H9 (cell line): ENCODE measurements around the gene SAV1. TPM values are rescaled to one million over a fixed set of nuclear protein-coding genes. Genes with fewer than 3 reads are reported as not detected.

Experiments
- DNase-seq: peaks from one replicate; pipeline ENCODE4 v3.0.0-alpha.2; 2017
- H2AFZ ChIP-seq: one replicate; pipeline ENCODE4 v1.6.1; 2013; ENCODE audit warnings: mild to moderate bottlenecking, low read length, control low read depth, moderate library complexity
- H2AK5ac ChIP-seq: 2 replicates; pipeline ENCODE4 v1.6.1; 2013; ENCODE audit warnings: low read length, control low read depth, mixed read lengths; ENCODE audit not compliant: insufficient read length
- H2BK120ac ChIP-seq: one replicate; pipeline ENCODE4 v1.6.1; 2013; ENCODE audit warnings: low read depth, mild to moderate bottlenecking, low read length, control low read depth, inconsistent platforms; ENCODE audit not compliant: poor library complexity, severe bottlenecking
- H2BK12ac ChIP-seq: 2 replicates; pipeline ENCODE4 v1.6.1; 2013; ENCODE audit warnings: low read length, control low read depth, mixed read lengths, low read depth; ENCODE audit not compliant: insufficient read length
- H2BK15ac ChIP-seq: 2 replicates; pipeline ENCODE4 v1.6.1; 2013; ENCODE audit warnings: low read depth, low read length, control low read depth
- H2BK20ac ChIP-seq: one replicate; pipeline ENCODE4 v1.6.1; 2013; ENCODE audit warnings: low read depth, mild to moderate bottlenecking, low read length, control low read depth, inconsistent platforms; ENCODE audit not compliant: poor library complexity, severe bottlenecking
- H2BK5ac ChIP-seq: 2 replicates; pipeline ENCODE4 v1.6.1; 2013; ENCODE audit warnings: low read length, control low read depth, mixed read lengths; ENCODE audit not compliant: insufficient read length
- H3K14ac ChIP-seq: 2 replicates; pipeline ENCODE4 v1.6.1; 2013; ENCODE audit warnings: low read length, control low read depth; ENCODE audit not compliant: insufficient read depth
- H3K18ac ChIP-seq: 2 replicates; pipeline ENCODE4 v1.6.1; 2013; ENCODE audit warnings: low read depth, mild to moderate bottlenecking, mixed read lengths, low read length, control low read depth; ENCODE audit not compliant: insufficient read length
- H3K23ac ChIP-seq: 2 replicates; pipeline ENCODE4 v1.6.1; 2013; ENCODE audit warnings: low read length, control low read depth, mixed read lengths, low read depth; ENCODE audit not compliant: insufficient read length
- H3K23me2 ChIP-seq: 2 replicates; pipeline ENCODE4 v1.6.1; 2013; ENCODE audit warnings: low read depth, mild to moderate bottlenecking, mixed read lengths, low read length, control low read depth; ENCODE audit not compliant: insufficient read length, poor library complexity, severe bottlenecking
- H3K27ac ChIP-seq: 2 replicates; pipeline ENCODE4 v1.5.1; 2013; ENCODE audit warnings: low read length, control low read depth, mixed read lengths, low read depth; ENCODE audit not compliant: insufficient read length
- H3K27me3 ChIP-seq: 2 replicates; pipeline ENCODE4 v1.6.1; 2013; ENCODE audit warnings: low read length, control low read depth, inconsistent platforms; ENCODE audit not compliant: insufficient read depth
- H3K4ac ChIP-seq: 2 replicates; pipeline ENCODE4 v1.6.1; 2013; ENCODE audit warnings: low read depth, mild to moderate bottlenecking, control low read depth, inconsistent platforms, low read length, moderate library complexity
- H3K4me1 ChIP-seq: 2 replicates; pipeline ENCODE4 v1.6.1; 2013; ENCODE audit warnings: low read length, control low read depth, inconsistent platforms; ENCODE audit not compliant: insufficient read depth
- H3K4me2 ChIP-seq: 2 replicates; pipeline ENCODE4 v1.6.1; 2013; ENCODE audit warnings: low read length, control low read depth, mixed read lengths; ENCODE audit not compliant: insufficient read length, insufficient read depth
- H3K56ac ChIP-seq: 2 replicates; pipeline ENCODE4 v1.6.1; 2013; ENCODE audit warnings: low read depth, mild to moderate bottlenecking, mixed read lengths, low read length, control low read depth; ENCODE audit not compliant: insufficient read length
- H3K79me1 ChIP-seq: 2 replicates; pipeline ENCODE4 v1.6.1; 2013; ENCODE audit warnings: low read depth, mild to moderate bottlenecking, moderate library complexity, low read length, control low read depth, inconsistent platforms; ENCODE audit not compliant: insufficient read depth, poor library complexity, severe bottlenecking
- H3K79me2 ChIP-seq: 2 replicates; pipeline ENCODE4 v1.6.1; 2013; ENCODE audit warnings: low read length, control low read depth, inconsistent platforms; ENCODE audit not compliant: insufficient read depth
- H3K9ac ChIP-seq: 2 replicates; pipeline ENCODE4 v1.6.1; 2013; ENCODE audit warnings: low read length, control low read depth, mixed read lengths; ENCODE audit not compliant: insufficient read length; ENCODE audit errors: extremely low read depth
- H3K9me3 ChIP-seq: one replicate; pipeline ENCODE4 v1.6.1; 2013; ENCODE audit warnings: low read depth, low read length, inconsistent platforms; ENCODE audit not compliant: control insufficient read depth
- H3T11ph ChIP-seq: one replicate; pipeline ENCODE4 v1.6.1; 2013; ENCODE audit warnings: mild to moderate bottlenecking, low read length, control low read depth, inconsistent platforms
- H4K20me1 ChIP-seq: one replicate; pipeline ENCODE4 v1.6.1; 2013; ENCODE audit not compliant: control insufficient read depth, insufficient read length, insufficient read depth
- H4K5ac ChIP-seq: 2 replicates; pipeline ENCODE4 v1.6.1; 2013; ENCODE audit warnings: low read depth, mild to moderate bottlenecking, mixed read lengths, low read length, control low read depth; ENCODE audit not compliant: insufficient read length
- H4K8ac ChIP-seq: replicated peaks from 2 replicates; pipeline ENCODE4 v1.6.1; 2013; ENCODE audit warnings: low read length, control low read depth, mixed read lengths, low read depth; ENCODE audit not compliant: insufficient read length
- H4K91ac ChIP-seq: 2 replicates; pipeline ENCODE4 v1.6.1; 2013; ENCODE audit warnings: low read depth, mild to moderate bottlenecking, moderate library complexity, mixed read lengths, low read length, control low read depth; ENCODE audit not compliant: insufficient read length
- H3K27ac Mint-ChIP-seq, 3 experiments: 2 replicates in 2 of 3; 3 replicates in 1 of 3; pipeline ENCODE4 v1.8.0; 2020 to 2021; ENCODE audit warnings: mixed read lengths in 3 of 3, mild to moderate bottlenecking in 1 of 3, moderate library complexity in 1 of 3
- H3K27me3 Mint-ChIP-seq: 2 replicates; pipeline ENCODE4 v1.8.0; 2021; ENCODE audit warnings: low read depth, mild to moderate bottlenecking, moderate library complexity, mixed read lengths
- H3K36me3 Mint-ChIP-seq, 3 experiments: 2 replicates in 2 of 3; 3 replicates in 1 of 3; pipeline ENCODE4 v1.8.0; 2020 to 2021; ENCODE audit warnings: low read depth in 3 of 3, mixed read lengths in 3 of 3; ENCODE audit not compliant: insufficient read depth in 1 of 3
- H3K4me1 Mint-ChIP-seq, 2 experiments: 2 replicates each; pipeline ENCODE4 v1.8.0; 2020; ENCODE audit warnings: mixed read lengths in 2 of 2
- H3K4me3 Mint-ChIP-seq, 2 experiments: 2 replicates in 1 of 2; 3 replicates in 1 of 2; pipeline ENCODE4 v1.8.0; 2020 to 2021; ENCODE audit warnings: mild to moderate bottlenecking in 2 of 2, mixed read lengths in 2 of 2, moderate library complexity in 1 of 2
- H3K9me3 Mint-ChIP-seq, 2 experiments: 2 replicates in 1 of 2; 3 replicates in 1 of 2; pipeline ENCODE4 v1.8.0; 2020; ENCODE audit warnings: mild to moderate bottlenecking in 2 of 2, mixed read lengths in 2 of 2, moderate library complexity in 1 of 2
- WGBS: extraction: QIAGEN DNeasy Blood & Tissue Kit; methylation state at CpG from one replicate; pipeline ENCODE4 v1.1.7; 2013; ENCODE audit warnings: missing lambda C conversion rate, low lambda C conversion rate, mixed read lengths; ENCODE audit not compliant: insufficient read length; ENCODE audit errors: extremely low coverage; 5-methylcytosine and 5-hydroxymethylcytosine counted together
- total RNA-seq: library from RNA; stranded (reverse); gene quantifications from 2 replicates; pipeline ENCODE4 v1.2.1, GENCODE V29; 2021
- TF ChIP-seq, protein P1 (sequence below): fragments of 200-600 bp; sonication (generic); conservative IDR thresholded peaks from 3 replicates; pipeline ENCODE4 v1.8.0; 2021; ENCODE audit warnings: antibody characterized with exemption, mild to moderate bottlenecking

Gene SAV1
- total RNA-seq, 1 experiment from 2014 or later = 57.3 TPM

DNA sequence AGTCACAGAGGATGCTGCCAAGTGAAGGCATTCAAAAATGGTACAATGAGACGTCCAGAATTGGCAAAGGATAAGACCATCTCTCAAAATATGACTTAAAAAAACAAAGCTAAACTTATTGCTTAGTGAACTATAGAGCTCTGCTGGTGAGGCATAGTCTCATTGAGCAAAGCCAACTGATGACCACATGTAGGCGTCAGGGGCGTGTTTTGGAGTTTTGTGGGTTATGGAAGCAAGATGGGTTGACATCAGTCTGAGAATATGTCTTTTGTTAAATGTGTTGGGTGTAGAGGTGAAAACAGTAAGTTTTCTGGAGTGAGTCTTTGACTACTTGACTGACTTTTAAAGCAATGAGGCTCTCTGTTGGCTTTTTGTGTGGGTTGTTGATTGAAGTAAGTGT lies 60.9 kb downstream of the SAV1 start:
- Histone ChIP-seq H3K9ac (no peak overlapping the region), H4K5ac (no peak overlapping the region), H3K56ac (no peak overlapping the region), H3K18ac (no peak overlapping the region), H2AFZ (no peak overlapping the region), H2BK5ac (no peak overlapping the region), H3K27ac (no peak overlapping the region), H3K14ac (no peak overlapping the region), H3K4ac (no peak overlapping the region), H3K79me2 (no peaks in the 10 kb centered on the region), H4K20me1 (no peaks in the 10 kb centered on the region), H3K4me1 (no peaks in the 10 kb centered on the region), H4K91ac (no peak overlapping the region), H3K23me2 (no peaks in the 10 kb centered on the region), H3K27me3 (no peaks in the 10 kb centered on the region), H2BK12ac (no peak overlapping the region), H3T11ph (no peak overlapping the region), H3K9me3 (no peaks in the 10 kb centered on the region), H4K8ac (no peak overlapping the region), H2AK5ac (no peak overlapping the region), H2BK120ac (no peak overlapping the region), H2BK20ac (no peak overlapping the region), H3K4me2 (no peak overlapping the region), H3K23ac (no peak overlapping the region), H2BK15ac (no peak overlapping the region), H3K79me1 (no peaks in the 10 kb centered on the region)
- Mint-ChIP-seq H3K4me3 (no peak overlapping the region), H3K27me3 (no peaks in the 10 kb centered on the region), H3K27ac (no peak overlapping the region), H3K9me3 (no peaks in the 10 kb centered on the region), H3K36me3 (no peaks in the 10 kb centered on the region), H3K4me1 (no peaks in the 10 kb centered on the region)
- WGBS = no CpG with 5 or more reads among the region's 3 CpGs
- no peak for DNase-seq
- TF ChIP-seq, protein P1, sequence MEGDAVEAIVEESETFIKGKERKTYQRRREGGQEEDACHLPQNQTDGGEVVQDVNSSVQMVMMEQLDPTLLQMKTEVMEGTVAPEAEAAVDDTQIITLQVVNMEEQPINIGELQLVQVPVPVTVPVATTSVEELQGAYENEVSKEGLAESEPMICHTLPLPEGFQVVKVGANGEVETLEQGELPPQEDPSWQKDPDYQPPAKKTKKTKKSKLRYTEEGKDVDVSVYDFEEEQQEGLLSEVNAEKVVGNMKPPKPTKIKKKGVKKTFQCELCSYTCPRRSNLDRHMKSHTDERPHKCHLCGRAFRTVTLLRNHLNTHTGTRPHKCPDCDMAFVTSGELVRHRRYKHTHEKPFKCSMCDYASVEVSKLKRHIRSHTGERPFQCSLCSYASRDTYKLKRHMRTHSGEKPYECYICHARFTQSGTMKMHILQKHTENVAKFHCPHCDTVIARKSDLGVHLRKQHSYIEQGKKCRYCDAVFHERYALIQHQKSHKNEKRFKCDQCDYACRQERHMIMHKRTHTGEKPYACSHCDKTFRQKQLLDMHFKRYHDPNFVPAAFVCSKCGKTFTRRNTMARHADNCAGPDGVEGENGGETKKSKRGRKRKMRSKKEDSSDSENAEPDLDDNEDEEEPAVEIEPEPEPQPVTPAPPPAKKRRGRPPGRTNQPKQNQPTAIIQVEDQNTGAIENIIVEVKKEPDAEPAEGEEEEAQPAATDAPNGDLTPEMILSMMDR = no peak
